OCI-LY3 (cell line): ENCODE measurements around the gene NLRP7.
"Not testable (repeated sequence)": the region's sequence is repeated elsewhere in the genome, so short reads cannot be mapped to it uniquely, and the experiment has no call there.

Experiments used
- H2AFZ ChIP-seq: fragments of 200-600, 300-600 bp; shearing (Covaris generic); 2 replicates; pipeline ENCODE4 v1.6.0; 2014; ENCODE audit warnings: antibody characterized with exemption, low read depth, low read length
- H3K27ac ChIP-seq: fragments of 200-600, 300-600 bp; sonication (generic); 2 replicates; pipeline ENCODE4 v1.5.1; 2014; ENCODE audit warnings: mild to moderate bottlenecking, low read length, moderate library complexity, mixed read lengths
- H3K27me3 ChIP-seq: fragments of 200-600, 300-600 bp; sonication (generic); 2 replicates; pipeline ENCODE4 v1.6.1; 2014; ENCODE audit warnings: low read depth, low read length, mixed read lengths
- H3K36me3 ChIP-seq: fragments of 200-600, 300-600 bp; sonication (generic); replicated peaks from 2 replicates; pipeline ENCODE3; 2014; ENCODE audit warnings: low read depth, low read length, mixed read lengths
- H3K4me1 ChIP-seq: fragments of 300-600, 200-600 bp; sonication (generic); 2 replicates; pipeline ENCODE4 v1.6.1; 2014; ENCODE audit warnings: low read length, mixed read lengths
- H3K4me2 ChIP-seq: fragments of 200-600, 300-600 bp; sonication (generic); 2 replicates; pipeline ENCODE4 v1.6.1; 2014; ENCODE audit warnings: low read length, mixed read lengths
- H3K4me3 ChIP-seq: fragments of 300-600, 200-600 bp; sonication (generic); 2 replicates; pipeline ENCODE4 v1.5.1; 2014; ENCODE audit warnings: antibody characterized with exemption, mild to moderate bottlenecking, low read length, moderate library complexity
- H3K79me2 ChIP-seq: fragments of 300-600, 200-600 bp; shearing (Covaris generic); 2 replicates; pipeline ENCODE4 v1.6.1; 2014; ENCODE audit warnings: mild to moderate bottlenecking, low read length, mixed read lengths
- H3K9ac ChIP-seq: fragments of 300-600, 200-600 bp; shearing (Covaris generic); 2 replicates; pipeline ENCODE4 v1.6.0; 2014; ENCODE audit warnings: mild to moderate bottlenecking, low read length, moderate library complexity
- H3K9me3 ChIP-seq: fragments of 200-600, 300-600 bp; shearing (Covaris generic); 2 replicates; pipeline ENCODE4 v1.6.1; 2014; ENCODE audit warnings: low read length, mixed read lengths; ENCODE audit not compliant: insufficient read depth
- H4K20me1 ChIP-seq: fragments of 200-600, 300-600 bp; sonication (generic); 2 replicates; pipeline ENCODE4 v1.6.1; 2016; ENCODE audit warnings: low read length, mixed read lengths; ENCODE audit not compliant: insufficient read depth
- CTCF ChIP-seq: fragments of 200-600, 300-600 bp; sonication (generic); IDR thresholded peaks from 2 replicates; pipeline ENCODE4 v1.5.1; 2014; ENCODE audit warnings: antibody characterized with exemption, low read length, low read depth
- EZH2phosphoT487 ChIP-seq: fragments of 200-600 bp; shearing (Covaris generic); IDR thresholded peaks from 2 replicates; pipeline ENCODE4 v1.6.1; 2018; ENCODE audit warnings: antibody characterized with exemption, mixed run types, low read depth

Gene NLRP7

DNA sequence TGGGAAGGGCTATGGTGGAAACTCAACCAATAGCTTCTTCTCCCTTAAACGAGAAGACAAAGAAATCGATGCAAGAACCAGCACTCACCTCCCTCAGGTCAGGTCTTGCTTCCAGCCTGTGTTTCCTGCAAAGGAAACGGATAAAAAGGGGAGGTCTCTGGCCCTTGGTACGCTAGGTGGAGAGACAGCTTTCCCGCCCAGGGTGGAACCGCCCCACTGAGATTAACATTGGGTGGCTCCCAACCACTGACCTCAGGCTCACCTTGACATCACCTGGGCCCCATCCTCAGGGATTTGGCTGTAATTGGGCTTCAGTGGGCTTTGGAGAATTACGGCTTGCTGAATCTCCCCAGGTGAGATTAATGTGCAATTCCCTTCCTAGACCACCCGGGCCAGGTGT lies at the start of gene NLRP7:
NLRP7 (minus strand) TSS at position 150 of the 400 bp plus-strand sequence.
- Histone ChIP-seq H3K4me1 (peaks cover 58% of the 10 kb centered on the region), H4K20me1 (no peaks in the 10 kb centered on the region), H3K9me3 (no peaks in the 10 kb centered on the region), H3K9ac (no peak within 1 kb of the TSS), H3K27me3 (no peaks in the 10 kb centered on the region), H3K4me2 (no peak within 1 kb of the TSS), H2AFZ (no peak within 1 kb of the TSS), H3K36me3 (no peaks in the 10 kb centered on the region), H3K27ac (no peak within 1 kb of the TSS), H3K79me2 (no peaks in the 10 kb centered on the region), H3K4me3 (no peak within 1 kb of the TSS)
- TF ChIP-seq CTCF (no peak), EZH2phosphoT487 (no peak)

DNA sequence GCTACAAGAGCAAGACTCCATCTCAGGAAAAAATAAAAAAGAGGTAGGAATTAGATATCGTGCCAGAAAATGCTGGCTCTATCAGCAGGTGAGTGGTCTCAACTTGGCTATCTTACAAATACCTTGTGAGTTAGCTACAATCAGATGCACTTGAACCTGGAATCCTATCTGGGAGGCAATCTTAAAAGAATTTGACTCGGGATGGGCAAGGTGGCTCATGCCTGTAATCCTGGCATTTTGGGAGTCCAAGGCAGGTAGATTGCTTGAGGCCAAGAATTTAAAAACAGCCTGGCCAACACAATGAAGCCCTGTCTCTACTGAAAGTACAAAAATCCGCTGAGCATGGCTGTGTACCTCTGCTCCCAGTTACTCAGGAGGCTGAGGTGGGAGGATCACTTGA lies 48.2 kb upstream of the NLRP7 start:
- peaks cover 65% of the 10 kb centered on the region for H3K36me3 ChIP-seq
- H3K27ac ChIP-seq = no peak overlapping the region

GRCh38 chr19:54989531-54989930 lies 42.2 kb upstream of the NLRP7 start:
- H4K20me1 ChIP-seq, H2AFZ ChIP-seq, H3K9ac ChIP-seq, H3K27ac ChIP-seq, H3K9me3 ChIP-seq, H3K4me1 ChIP-seq, H3K27me3 ChIP-seq, H3K4me3 ChIP-seq, H3K79me2 ChIP-seq, H3K4me2 ChIP-seq: not testable (repeated sequence)
- peaks cover 81% of the 10 kb centered on the region for H3K36me3 ChIP-seq

More for the DNA sequence above, 48.2 kb upstream of the NLRP7 start:
- Histone ChIP-seq H3K4me1 (no peaks in the 10 kb centered on the region), H3K27me3 (no peaks in the 10 kb centered on the region), H4K20me1 (no peaks in the 10 kb centered on the region; the same call in 1 of the 2 replicates), H2AFZ (no peak overlapping the region), H3K4me2 (no peak overlapping the region), H3K9ac (no peak overlapping the region), H3K79me2 (no peaks in the 10 kb centered on the region), H3K4me3 (no peak overlapping the region), H3K9me3 (no peaks in the 10 kb centered on the region)
- TF ChIP-seq CTCF (no peak), EZH2phosphoT487 (no peak)

GRCh38 chr19:54982562-54982961 lies 35.2 kb upstream of the NLRP7 start:
- not testable (repeated sequence) for H2AFZ ChIP-seq, H3K27me3 ChIP-seq, H4K20me1 ChIP-seq, H3K27ac ChIP-seq, H3K9ac ChIP-seq, H3K4me1 ChIP-seq, H3K4me3 ChIP-seq, H3K9me3 ChIP-seq, H3K4me2 ChIP-seq
- Histone ChIP-seq H3K79me2 (peaks cover 17% of the 10 kb centered on the region), H3K36me3 (peaks cover 70% of the 10 kb centered on the region)

DNA sequence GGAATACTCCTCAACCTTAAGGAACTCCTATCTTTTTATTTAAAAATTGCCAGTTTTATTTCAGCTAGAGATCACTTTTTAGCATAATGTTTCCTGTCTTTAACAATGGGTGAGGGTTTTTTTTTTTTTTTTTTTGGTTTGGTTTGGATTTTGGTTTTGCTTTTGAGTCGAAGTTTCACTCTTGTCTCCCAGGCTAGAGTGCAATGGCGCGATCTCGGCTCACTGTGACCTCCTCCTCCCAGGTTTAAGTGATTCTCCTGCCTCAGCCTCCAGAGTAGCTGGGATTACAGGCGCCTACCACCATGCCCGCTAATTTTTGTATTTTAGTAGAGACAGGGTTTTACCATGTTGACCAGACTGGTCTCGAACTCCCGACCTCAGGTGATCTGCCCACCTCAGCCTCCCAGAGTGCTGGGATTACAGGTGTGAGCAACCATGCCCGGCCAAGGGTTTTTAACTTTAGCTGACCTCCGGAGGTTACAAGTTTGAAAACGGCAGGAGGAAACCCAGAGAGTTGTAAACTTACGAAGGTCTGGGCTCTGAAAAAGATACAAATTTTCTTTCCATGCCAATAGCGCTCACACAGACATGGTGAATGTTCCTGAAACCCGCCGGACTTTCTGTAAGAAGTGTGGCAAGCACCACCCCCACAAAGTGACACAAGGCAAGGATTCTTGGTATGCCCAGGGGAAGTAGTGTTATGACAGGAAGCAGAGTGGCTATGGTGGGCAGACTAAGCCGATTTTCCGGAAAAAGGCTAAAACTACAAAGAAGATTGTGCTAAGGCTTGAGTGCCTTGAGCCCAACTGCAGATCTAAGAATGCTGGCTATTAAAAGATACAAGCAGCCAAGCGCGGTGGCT lies 26.1 kb upstream of the NLRP7 start:
- H3K4me2 ChIP-seq, H3K9ac ChIP-seq, H4K20me1 ChIP-seq, H3K4me1 ChIP-seq, H3K27ac ChIP-seq, H3K9me3 ChIP-seq, H2AFZ ChIP-seq, H3K27me3 ChIP-seq, H3K4me3 ChIP-seq: not testable (repeated sequence)
- peaks cover 54% of the 10 kb centered on the region for H3K36me3 ChIP-seq
- H3K79me2 ChIP-seq = peaks cover 41% of the 10 kb centered on the region

GRCh38 chr19:54971446-54971845 lies 24.1 kb upstream of the NLRP7 start:
- not testable (repeated sequence) for H3K27me3 ChIP-seq, H3K4me3 ChIP-seq, H3K4me2 ChIP-seq, H4K20me1 ChIP-seq, H3K9me3 ChIP-seq, H3K27ac ChIP-seq, H2AFZ ChIP-seq, H3K9ac ChIP-seq
- Histone ChIP-seq H3K79me2 (peaks cover 61% of the 10 kb centered on the region), H3K4me1 (peaks cover 15% of the 10 kb centered on the region), H3K36me3 (peaks cover 45% of the 10 kb centered on the region)
